Parathyroid adenoma (tissue), 2 donors: ENCODE measurements around the gene SH3D19.

Experiments used
- H2AFZ ChIP-seq: fragments of 300-600 bp; sonication (generic); one replicate; pipeline ENCODE4 v1.7.0; 2017; ENCODE audit warnings: antibody characterized with exemption, mild to moderate bottlenecking
- H3K27ac ChIP-seq: fragments of 300-600 bp; sonication (generic); one replicate; pipeline ENCODE4 v1.7.0; 2017
- H3K27me3 ChIP-seq: fragments of 300-600 bp; sonication (generic); one replicate; pipeline ENCODE4 v1.7.0; 2017; ENCODE audit warnings: low read length; ENCODE audit not compliant: control insufficient read depth, insufficient read depth
- H3K36me3 ChIP-seq: fragments of 300-600 bp; sonication (generic); one replicate; pipeline ENCODE4 v1.7.0; 2017; ENCODE audit warnings: low read length; ENCODE audit not compliant: control insufficient read depth, insufficient read depth
- H3K4me1 ChIP-seq: fragments of 300-600 bp; sonication (generic); one replicate; pipeline ENCODE4 v1.7.0; 2017; ENCODE audit warnings: control low read depth
- H3K4me2 ChIP-seq: fragments of 300-600 bp; sonication (generic); one replicate; pipeline ENCODE4 v1.7.0; 2017; ENCODE audit warnings: low read length
- H3K4me3 ChIP-seq: fragments of 300-600 bp; sonication (generic); one replicate; pipeline ENCODE4 v1.7.0; 2017; ENCODE audit warnings: low read depth, low read length
- H3K79me2 ChIP-seq: fragments of 300-600 bp; sonication (generic); one replicate; pipeline ENCODE4 v1.7.0; 2017; ENCODE audit warnings: control low read depth
- H3K9ac ChIP-seq: fragments of 300-600 bp; sonication (generic); one replicate; pipeline ENCODE4 v1.7.0; 2017; ENCODE audit warnings: mild to moderate bottlenecking
- H3K9me3 ChIP-seq: fragments of 300-600 bp; sonication (generic); one replicate; pipeline ENCODE4 v1.7.0; 2017; ENCODE audit warnings: low read length; ENCODE audit not compliant: control insufficient read depth
- CTCF ChIP-seq: fragments of 300-600 bp; sonication (generic); IDR thresholded peaks from one replicate; pipeline ENCODE4 v1.7.0; 2017; ENCODE audit warnings: antibody characterized with exemption, mild to moderate bottlenecking
- donor health status: primary hyperparathyroidism.

SH3D19 gene

GRCh38 chr4:151296227-151296626 is 29.2 kb downstream of the SH3D19 start:
- Histone ChIP-seq H3K4me3 (no peak overlapping the region), H3K9me3 (no peaks in the 10 kb centered on the region), H2AFZ (no peak overlapping the region), H3K9ac (no peak overlapping the region), H3K4me2 (no peak overlapping the region), H3K79me2 (peaks cover 5% of the 10 kb centered on the region), H3K4me1 (no peaks in the 10 kb centered on the region), H3K27ac (no peak overlapping the region), H3K27me3 (no peaks in the 10 kb centered on the region), H3K36me3 (no peaks in the 10 kb centered on the region)
- no peak for TF ChIP-seq CTCF

GRCh38 chr4:151294833-151295496 is 30.4 kb downstream of the SH3D19 start:
- Histone ChIP-seq H3K4me2 (no peak overlapping the region), H3K27me3 (no peaks in the 10 kb centered on the region), H2AFZ (no peak overlapping the region), H3K4me3 (no peak overlapping the region), H3K9me3 (no peaks in the 10 kb centered on the region), H3K36me3 (no peaks in the 10 kb centered on the region), H3K4me1 (no peaks in the 10 kb centered on the region), H3K27ac (no peak overlapping the region), H3K9ac (no peak overlapping the region), H3K79me2 (no peaks in the 10 kb centered on the region)
- TF ChIP-seq CTCF, result no peak

GRCh38 chr4:151292038-151292437 is 33.4 kb downstream of the SH3D19 start:
- Histone ChIP-seq H3K4me2 (no peak overlapping the region), H3K36me3 (no peaks in the 10 kb centered on the region), H3K27ac (no peak overlapping the region), H3K9ac (no peak overlapping the region), H3K9me3 (no peaks in the 10 kb centered on the region), H3K79me2 (no peaks in the 10 kb centered on the region), H3K4me1 (no peaks in the 10 kb centered on the region), H3K4me3 (no peak overlapping the region), H3K27me3 (no peaks in the 10 kb centered on the region), H2AFZ (no peak overlapping the region)
- TF ChIP-seq CTCF, result no peak

- Histone ChIP-seq H3K4me1 (no peaks in the 10 kb centered on the region), H2AFZ (no peak overlapping the region), H3K4me3 (no peak overlapping the region), H3K27ac (no peak overlapping the region), H3K27me3 (no peaks in the 10 kb centered on the region), H3K36me3 (no peaks in the 10 kb centered on the region), H3K79me2 (no peaks in the 10 kb centered on the region), H3K4me2 (no peak overlapping the region), H3K9ac (no peak overlapping the region), H3K9me3 (no peaks in the 10 kb centered on the region)
- TF ChIP-seq CTCF, result no peak
Observed at GRCh38 chr4:151291485-151291884, 33.9 kb downstream of the SH3D19 start.

- Histone ChIP-seq H3K4me2 (no peak overlapping the region), H2AFZ (no peak overlapping the region), H3K9me3 (no peaks in the 10 kb centered on the region), H3K36me3 (no peaks in the 10 kb centered on the region), H3K4me3 (no peak overlapping the region), H3K79me2 (no peaks in the 10 kb centered on the region), H3K4me1 (no peaks in the 10 kb centered on the region), H3K27me3 (no peaks in the 10 kb centered on the region), H3K9ac (no peak overlapping the region), H3K27ac (no peak overlapping the region)
- TF ChIP-seq CTCF, result no peak
Observed at GRCh38 chr4:151287409-151287808, 38.0 kb downstream of the SH3D19 start.
